Neural progenitor cell (in vitro differentiated cells): ENCODE results near the gene MFSD12. TPM values are rescaled to one million over a fixed set of nuclear protein-coding genes. Genes with fewer than 3 reads are reported as not detected.
"Not testable (repeated sequence)": the region's sequence is repeated elsewhere in the genome, so short reads cannot be mapped to it uniquely, and the experiment has no call there.

Source experiments
- DNase-seq: peaks from one replicate; pipeline ENCODE4 v3.0.0-alpha.2; 2016; ENCODE audit warnings: low spot score
- H2AFZ ChIP-seq: fragments of 200-600 bp; sonication (generic); replicated peaks from 2 replicates; pipeline ENCODE4 v1.6.1; 2016; ENCODE audit warnings: antibody characterized with exemption
- H3F3A ChIP-seq: fragments of 200-600 bp; sonication (generic); 2 replicates; pipeline ENCODE4 v1.6.1; 2016; ENCODE audit warnings: antibody characterized with exemption, low read depth
- H3K27ac ChIP-seq: fragments of 200-600 bp; sonication (generic); 2 replicates; pipeline ENCODE4 v1.5.1; 2016; ENCODE audit warnings: mild to moderate bottlenecking
- H3K27me3 ChIP-seq: fragments of 200-600 bp; sonication (generic); 2 replicates; pipeline ENCODE4 v1.6.1; 2016; ENCODE audit warnings: mild to moderate bottlenecking, moderate library complexity
- H3K36me3 ChIP-seq: fragments of 200-600 bp; sonication (generic); 2 replicates; pipeline ENCODE4 v1.5.1; 2016
- H3K4me1 ChIP-seq: fragments of 200-600 bp; sonication (generic); 2 replicates; pipeline ENCODE4 v1.6.1; 2016; ENCODE audit warnings: mixed run types
- H3K4me2 ChIP-seq: fragments of 200-600 bp; sonication (generic); 2 replicates; pipeline ENCODE4 v1.6.1; 2016
- H3K4me3 ChIP-seq: fragments of 200-600 bp; sonication (generic); 2 replicates; pipeline ENCODE4 v1.5.1; 2016
- H3K79me2 ChIP-seq: fragments of 200-600 bp; sonication (generic); 2 replicates; pipeline ENCODE4 v1.6.1; 2016; ENCODE audit warnings: low read depth
- H3K9ac ChIP-seq: fragments of 200-600 bp; sonication (generic); 2 replicates; pipeline ENCODE4 v1.6.1; 2016
- H3K9me3 ChIP-seq: fragments of 200-600 bp; sonication (generic); 2 replicates; pipeline ENCODE4 v1.5.1; 2016; ENCODE audit warnings: low read depth
- H4K20me1 ChIP-seq: fragments of 200-600 bp; sonication (generic); 2 replicates; pipeline ENCODE4 v1.6.1; 2016; ENCODE audit warnings: low read depth
- H3K27ac Mint-ChIP-seq: 3 replicates; pipeline ENCODE4 v1.8.0; 2021; ENCODE audit warnings: mixed read lengths
- H3K27me3 Mint-ChIP-seq: 2 replicates; pipeline ENCODE4 v1.8.0; 2022; ENCODE audit warnings: low read depth, mild to moderate bottlenecking, inconsistent platforms, moderate library complexity, mixed read lengths; ENCODE audit not compliant: insufficient read depth
- H3K36me3 Mint-ChIP-seq: 3 replicates; pipeline ENCODE4 v1.8.0; 2021; ENCODE audit warnings: mixed read lengths
- H3K4me1 Mint-ChIP-seq: 3 replicates; pipeline ENCODE4 v1.8.0; 2021; ENCODE audit warnings: mixed read lengths
- H3K4me3 Mint-ChIP-seq: 3 replicates; pipeline ENCODE4 v1.8.0; 2021; ENCODE audit warnings: mild to moderate bottlenecking, moderate library complexity, mixed read lengths
- H3K9me3 Mint-ChIP-seq: 3 replicates; pipeline ENCODE4 v1.8.0; 2020; ENCODE audit warnings: mixed read lengths
- CTCF ChIP-seq: fragments of 200-600 bp; sonication (generic); IDR thresholded peaks from 2 replicates; pipeline ENCODE4 v1.5.1; 2017; ENCODE audit warnings: antibody characterized with exemption, mild to moderate bottlenecking
- EZH2 ChIP-seq: fragments of 200-600 bp; sonication (generic); IDR thresholded peaks from 2 replicates; pipeline ENCODE4 v1.6.1; 2017; ENCODE audit warnings: antibody characterized with exemption, mild to moderate bottlenecking, moderate library complexity
- EZH2phosphoT487 ChIP-seq: fragments of 200-600 bp; sonication (generic); IDR thresholded peaks from 2 replicates; pipeline ENCODE4 v1.6.1; 2017; ENCODE audit warnings: antibody characterized with exemption
- total RNA-seq: library from RNA; depleted of rRNA; stranded (reverse); fragments of >200 nt; gene quantifications from 2 replicates; pipeline ENCODE4 v1.2.3, GENCODE V29; 2015; ENCODE audit warnings: low replicate concordance

The MFSD12 gene
- total RNA-seq, 1 donor from 2014 or later = 34.1 TPM

GRCh38 chr19:3532154-3532786 is 25.1 kb downstream of the MFSD12 start:
- Mint-ChIP-seq H3K4me1 (peaks cover 2% of the 10 kb centered on the region), H3K36me3 (peaks cover 13% of the 10 kb centered on the region), H3K27ac (no peak overlapping the region), H3K27me3 (peaks cover 4% of the 10 kb centered on the region), H3K9me3 (no peaks in the 10 kb centered on the region), H3K4me3 (no peak overlapping the region)
- H4K20me1 ChIP-seq = peaks cover 7% of the 10 kb centered on the region
- H3K9ac ChIP-seq = no peak overlapping the region
- H3K27ac ChIP-seq = no peak overlapping the region
- H3K36me3 ChIP-seq = no peaks in the 10 kb centered on the region
- DNase-seq = no peak
- H3K4me1 ChIP-seq = no peaks in the 10 kb centered on the region
- H3K4me3 ChIP-seq = no peak overlapping the region
- no peak overlapping the region for H3K4me2 ChIP-seq
- H3F3A ChIP-seq = no peaks in the 10 kb centered on the region
- H3K9me3 ChIP-seq = no peaks in the 10 kb centered on the region
- H3K79me2 ChIP-seq = no peaks in the 10 kb centered on the region
- H3K27me3 ChIP-seq = no peaks in the 10 kb centered on the region
- no peak for TF ChIP-seq EZH2phosphoT487
- no peak for TF ChIP-seq CTCF
- no peak for TF ChIP-seq EZH2
- no peak overlapping the region for H2AFZ ChIP-seq

- H3K27ac Mint-ChIP-seq = no peak overlapping the region
- H3K4me3 ChIP-seq = no peak overlapping the region
- no peaks in the 10 kb centered on the region for H3K36me3 ChIP-seq
- H3F3A ChIP-seq = no peaks in the 10 kb centered on the region
- no peaks in the 10 kb centered on the region for H3K79me2 ChIP-seq
- no peaks in the 10 kb centered on the region for H3K9me3 Mint-ChIP-seq
- H3K4me2 ChIP-seq = no peak overlapping the region
- peaks cover 2% of the 10 kb centered on the region for H3K4me1 Mint-ChIP-seq
- no peaks in the 10 kb centered on the region for H3K27me3 ChIP-seq
- peaks cover 4% of the 10 kb centered on the region for H3K27me3 Mint-ChIP-seq
- H4K20me1 ChIP-seq = peaks cover 9% of the 10 kb centered on the region
- H3K4me3 Mint-ChIP-seq = no peak overlapping the region
- no peak overlapping the region for H3K27ac ChIP-seq
- TF ChIP-seq CTCF (no peak), EZH2phosphoT487 (no peak), EZH2 (no peak)
- no peak overlapping the region for H2AFZ ChIP-seq
- no peaks in the 10 kb centered on the region for H3K4me1 ChIP-seq
- no peak overlapping the region for H3K9ac ChIP-seq
- no peak for DNase-seq
- peaks cover 17% of the 10 kb centered on the region for H3K36me3 Mint-ChIP-seq
- no peaks in the 10 kb centered on the region for H3K9me3 ChIP-seq
Observed at GRCh38 chr19:3531716-3532115, 25.7 kb downstream of the MFSD12 start.

- Histone ChIP-seq H4K20me1 (peaks cover 16% of the 10 kb centered on the region), H3K27ac (no peak overlapping the region), H3K4me2 (no peak overlapping the region), H3K36me3 (no peaks in the 10 kb centered on the region), H3K4me1 (no peaks in the 10 kb centered on the region), H3K79me2 (no peaks in the 10 kb centered on the region), H3K9ac (no peak overlapping the region), H3K27me3 (no peaks in the 10 kb centered on the region), H3K9me3 (no peaks in the 10 kb centered on the region), H3F3A (no peaks in the 10 kb centered on the region), H3K4me3 (no peak overlapping the region), H2AFZ (no peak overlapping the region)
- no peaks in the 10 kb centered on the region for H3K4me1 Mint-ChIP-seq
- H3K27ac Mint-ChIP-seq = no peak overlapping the region
- no peaks in the 10 kb centered on the region for H3K9me3 Mint-ChIP-seq
- no peak for TF ChIP-seq EZH2
- TF ChIP-seq EZH2phosphoT487 = no peak
- TF ChIP-seq CTCF = no peak
- H3K4me3 Mint-ChIP-seq = no peak overlapping the region
- no peaks in the 10 kb centered on the region for H3K27me3 Mint-ChIP-seq
- DNase-seq = no peak
- H3K36me3 Mint-ChIP-seq = peaks cover 14% of the 10 kb centered on the region
Observed at GRCh38 chr19:3530389-3530788, 27.0 kb downstream of the MFSD12 start.

GRCh38 chr19:3529299-3529698 is 28.1 kb downstream of the MFSD12 start:
- not testable (repeated sequence) for H3K4me1 Mint-ChIP-seq, H3K27ac Mint-ChIP-seq, H3K9me3 Mint-ChIP-seq, H3K4me3 ChIP-seq, H3K4me3 Mint-ChIP-seq, H3K4me1 ChIP-seq, H3K9me3 ChIP-seq, H3K36me3 ChIP-seq, H3K4me2 ChIP-seq, H3K27me3 ChIP-seq, H3F3A ChIP-seq, H3K9ac ChIP-seq, DNase-seq, H3K79me2 ChIP-seq, H2AFZ ChIP-seq, H3K27ac ChIP-seq, H3K27me3 Mint-ChIP-seq
- H3K36me3 Mint-ChIP-seq = peaks cover 15% of the 10 kb centered on the region
- H4K20me1 ChIP-seq = peaks cover 25% of the 10 kb centered on the region
